ENCODE data around the gene STEAP3.

GRCh38 chr2:119190321-119191111 is 33.1 kb upstream of the STEAP3 start:
- TF ChIP-seq POLR2A (IDR thresholded peaks at IDR 0.05) (no peak), CTCF (IDR thresholded peaks at IDR 0.05) (no peak)

Measured in body of pancreas (tissue), 4 donors.